Heart right ventricle (tissue), 16 donors: Measurements from ENCODE around the gene SPSB2. TPM values are rescaled to one million over a fixed set of nuclear protein-coding genes. Genes with fewer than 3 reads are reported as not detected.
A peak's percentile ranks its signal among the peaks of the same experiment; 100 is the strongest.

Experiments used
- ATAC-seq, 8 donors: fragments of 200-7000 bp; cut with Tn5 transposase; one replicate each; pipeline ENCODE4 v1.9.1; 2020; ENCODE audit warnings: mild to moderate bottlenecking in 8 of 8, moderate library complexity in 8 of 8, moderate number of reproducible peaks in 1 of 8
- DNase-seq, 2 donors: peaks; one replicate each; pipeline ENCODE4 v3.0.0-alpha.2; 2020
- H3K27ac ChIP-seq, 10 donors: fragments of 200-600 bp; sonication (generic) in 2 of 10; one replicate each; pipeline versions ENCODE4 v1.5.0 to v1.8.0; 2020 to 2022; ENCODE audit warnings: mild to moderate bottlenecking in 3 of 10
- H3K27me3 ChIP-seq, 7 donors: fragments of 200-600 bp; one replicate each; pipeline ENCODE4 v1.8.0; 2021 to 2022; ENCODE audit warnings: mild to moderate bottlenecking in 2 of 7
- H3K36me3 ChIP-seq, 9 donors: fragments of 200-600 bp; sonication (generic) in 1 of 9; one replicate each; pipeline versions ENCODE4 v1.5.0 to v1.8.0; 2020 to 2022; ENCODE audit warnings: mild to moderate bottlenecking in 2 of 9
- H3K4me1 ChIP-seq, 9 donors: fragments of 200-600 bp; sonication (generic) in 1 of 9; one replicate each; pipeline versions ENCODE4 v1.5.0 to v1.8.0; 2020 to 2022; ENCODE audit warnings: mild to moderate bottlenecking in 4 of 9
- H3K4me3 ChIP-seq, 10 donors: fragments of 200-600 bp; sonication (generic) in 2 of 10; one replicate each; pipeline versions ENCODE4 v1.5.0 to v1.8.0; 2020 to 2022; ENCODE audit warnings: mild to moderate bottlenecking in 7 of 10, moderate library complexity in 2 of 10
- H3K9me3 ChIP-seq, 11 donors: fragments of 200-600 bp in 10 of 11; sonication (generic) in 2 of 11; one replicate each; pipeline versions ENCODE4 v1.5.0 to v1.8.0; 2013 to 2022; ENCODE audit warnings: mild to moderate bottlenecking in 2 of 11, control low read depth in 1 of 11, moderate library complexity in 1 of 11
- CTCF ChIP-seq, 9 donors: fragments of 200-600 bp; sonication (generic) in 2 of 9; IDR thresholded peaks; one replicate each; pipeline versions ENCODE4 v1.5.0 to v1.8.0; 2021 to 2022; ENCODE audit warnings: antibody characterized with exemption in 9 of 9, mild to moderate bottlenecking in 5 of 9, moderate library complexity in 1 of 9
- WGBS, 2 donors: extraction: QIAGEN DNeasy Blood & Tissue Kit; methylation state at CpG; one replicate each; pipeline ENCODE4 v1.1.7; 2013; ENCODE audit warnings: inconsistent platforms in 1 of 2; 5-methylcytosine and 5-hydroxymethylcytosine counted together
- intact Hi-C, 10 donors: fragments of 100-400 bp; cut with DNase I; formaldehyde crosslinking; loops; one replicate each; pipeline versions ENCODE4 v1.11.1 to v1.14.2; 2022
- polyA plus RNA-seq, 2 donors: library from polyadenylated mRNA; stranded (reverse); fragments of 200-250 nt; gene quantifications; one replicate each; pipeline ENCODE4 v1.2.3, GENCODE V29; 2013
- total RNA-seq, 10 donors: library from RNA; stranded (reverse); fragmentation: NEBNext Ultra II Directional in 3 of 10; extraction: Animal tissue kit (Norgen Biotek cat#: 25700) in 3 of 10; gene quantifications; one replicate each; pipeline versions ENCODE4 v1.2.1 to v1.2.4, GENCODE V29; 2021 to 2023
- donor health status: Arrhythmogenic right ventricular cardiomyopathy.
- donor health status: ischemic (EF 13 %, LVEDD 7.1; RV severe dilation, severe dysfunction).
- donor health status: healthy with polysubstance abuse.
- donor health status: DM: no; HTN: yes; CAD: no.
- donor health status: DM: no; HTN: no; CAD: no.
- donor health status: ischemic (EF 25% LVEDD 6.9; RV normal size, moderate dysfunction).
- donor health status: ischemic (EF 25% LVEDD 5.7; RV mildly dilated, moderate dysfunction).
- donor health status: healthy.
- donor health status: DM: yes; HTN: yes; CAD: no.
- donor health status: Ischemic cardiomyopathy.
- donor health status: ischemic (EF 35%, LVEDD 5.7; RV mildly dilated, moderate dysfunction).
- donor health status: nonischemic (EF 11% LVEDD 7.7; RV severe dilation, severe dysfunction).
- donor health status: DM: yes; HTN: yes; CAD: no.
- donor health status: PGD.
- donor health status: ischemic (EF 29% LVEDD 5.4; RV normal size, mild dysfunction).
- donor health status: nonischemic (EF 23%, LVEDD 6.1; RV moderate dilation, normal function).

SPSB2 gene
- total and polyA plus RNA-seq, 12 donors, result 2.0 to 5.6 (median 3.4) TPM

GRCh38 chr12:6833189-6833890, 39.8 kb downstream of the SPSB2 start:
- 58 to 72% methylated on average over 6 of the region's 6 CpGs for WGBS, 2 donors
- TF ChIP-seq CTCF (IDR thresholded peaks at IDR 0.05), result no peak
- peak overlapping the region in 9 of 10 donors; percentile 15 to 56 (median 47) for H3K4me3 ChIP-seq
- no peaks in the 10 kb centered on the region for H3K9me3 ChIP-seq
- ATAC-seq (peak in 7 of 8 donors; percentile 2 to 74 (median 47)), DNase-seq (no peak)
- peaks cover 0 to 54% (median 15%) of the 10 kb centered on the region in 9 donors for H3K4me1 ChIP-seq
- H3K36me3 ChIP-seq, result peaks cover 0 to 67% (median 15%) of the 10 kb centered on the region in 9 donors
- intact Hi-C loops, result no loop called here
- peaks cover 0 to 23% (median 0%) of the 10 kb centered on the region in 7 donors for H3K27me3 ChIP-seq
- H3K27ac ChIP-seq, result peak overlapping the region; percentile 33 to 91 (median 86)

DNA sequence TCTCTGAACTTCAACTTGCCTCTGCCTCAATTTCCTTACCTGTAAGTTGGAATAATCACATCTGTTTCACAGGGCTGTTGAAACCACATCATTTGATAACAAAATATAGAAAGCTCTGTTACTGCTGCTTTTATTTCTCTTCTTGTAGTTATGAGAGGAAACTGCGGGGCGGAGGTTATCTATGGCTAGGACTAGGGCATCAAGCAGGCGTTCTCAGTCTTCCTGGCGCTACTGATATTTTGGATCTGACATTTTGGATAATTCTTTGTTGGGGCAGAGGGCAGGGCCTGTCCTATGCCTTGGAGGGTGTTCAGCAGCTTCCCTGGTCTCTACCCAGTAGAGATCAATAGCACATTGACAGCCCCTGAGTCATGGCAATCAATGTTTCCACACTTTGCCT, 41.0 kb downstream of the SPSB2 start:
- ATAC-seq (no peak), DNase-seq (no peak)
- Histone ChIP-seq H3K9me3 (no peaks in the 10 kb centered on the region), H3K4me1 (peaks cover 5 to 64% (median 20%) of the 10 kb centered on the region in 9 donors), H3K4me3 (no peak overlapping the region), H3K36me3 (peaks cover 0 to 55% (median 3%) of the 10 kb centered on the region in 9 donors), H3K27ac (peak overlapping the region in 2 of 10 donors; percentile 5 to 91), H3K27me3 (peaks cover 0 to 31% (median 0%) of the 10 kb centered on the region in 7 donors)
- TF ChIP-seq CTCF (IDR thresholded peaks at IDR 0.05), result no peak
- 88 to 97% methylated on average over 4 of the region's 4 CpGs for whole genome bisulfite sequencing, 2 donors
- intact Hi-C loops, result no loop called here

- Histone ChIP-seq H3K27me3 (peaks cover 0 to 37% (median 0%) of the 10 kb centered on the region in 7 donors), H3K9me3 (no peaks in the 10 kb centered on the region), H3K27ac (no peak overlapping the region), H3K36me3 (peaks cover 0 to 49% (median 0%) of the 10 kb centered on the region in 9 donors), H3K4me1 (peaks cover 8 to 65% (median 24%) of the 10 kb centered on the region in 9 donors), H3K4me3 (no peak overlapping the region)
- 87 to 89% methylated on average over 12 of the region's 12 CpGs for WGBS, 2 donors
- no peak for DNase-seq
- intact Hi-C loops, result no loop called here
- no peak for TF ChIP-seq CTCF (IDR thresholded peaks at IDR 0.05)
- no peak for ATAC-seq
Measured at GRCh38 chr12:6831450-6831995, 41.6 kb downstream of the SPSB2 start.

GRCh38 chr12:6830999-6831398, 42.1 kb downstream of the SPSB2 start:
- Histone ChIP-seq H3K36me3 (peaks cover 0 to 45% (median 0%) of the 10 kb centered on the region in 9 donors), H3K27me3 (peaks cover 0 to 40% (median 0%) of the 10 kb centered on the region in 7 donors), H3K27ac (no peak overlapping the region), H3K4me3 (no peak overlapping the region), H3K4me1 (peaks cover 8 to 62% (median 24%) of the 10 kb centered on the region in 9 donors), H3K9me3 (no peaks in the 10 kb centered on the region)
- no peak for TF ChIP-seq CTCF (IDR thresholded peaks at IDR 0.05)
- WGBS, 2 donors, result 88 to 93% methylated on average over 6 of the region's 6 CpGs
- DNase-seq (no peak), ATAC-seq (no peak)
- intact Hi-C loops, result no loop called here
